GM13976 (cell line): Measurements from ENCODE around the gene SEPTIN8.
A peak's percentile ranks its signal among the peaks of the same experiment; 100 is the strongest.

Experiments
- DNase-seq: peaks from one replicate; pipeline ENCODE4 v3.0.0; 2012; ENCODE audit warnings: low spot score
- CTCF ChIP-seq: IDR thresholded peaks from 2 replicates; pipeline ENCODE4 v1.5.1; 2012; ENCODE audit warnings: borderline replicate concordance, mild to moderate bottlenecking; ENCODE audit not compliant: insufficient read depth; ENCODE audit errors: extremely low read depth, missing control alignments, control extremely low read depth
- in situ Hi-C: fragments of 300-500 bp; cut with MboI; formaldehyde crosslinking; loops from one replicate; pipeline ENCODE4 v1.12.0; 2022; ENCODE audit warnings: low sequenced_read_pairs, mixed read lengths, inconsistent platforms; ENCODE audit not compliant: unreplicated experiment

SEPTIN8 gene

DNA sequence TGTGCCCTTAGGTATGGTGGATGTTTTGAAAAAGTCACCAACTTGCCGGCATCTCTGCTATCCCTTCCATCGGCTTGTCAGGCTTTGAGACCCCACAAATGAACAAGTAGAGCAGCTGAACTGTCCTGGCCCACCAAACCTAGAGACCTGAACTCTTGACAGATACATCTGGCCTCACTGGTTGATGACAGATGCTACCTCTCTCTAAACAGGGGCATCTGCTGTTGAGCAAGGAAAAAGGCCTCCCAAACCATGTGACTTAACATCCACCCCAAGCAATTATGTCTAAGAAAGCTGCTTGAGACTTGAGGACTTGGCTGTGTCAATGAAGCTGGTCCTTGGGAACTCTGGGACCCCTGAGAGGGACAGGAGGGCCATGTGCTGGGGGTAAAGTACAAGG lies 27.5 kb downstream of the SEPTIN8 start:
- in situ Hi-C loops, result no loop called here
- TF ChIP-seq CTCF, result no peak
- DNase-seq, result peak; percentile 13

DNA sequence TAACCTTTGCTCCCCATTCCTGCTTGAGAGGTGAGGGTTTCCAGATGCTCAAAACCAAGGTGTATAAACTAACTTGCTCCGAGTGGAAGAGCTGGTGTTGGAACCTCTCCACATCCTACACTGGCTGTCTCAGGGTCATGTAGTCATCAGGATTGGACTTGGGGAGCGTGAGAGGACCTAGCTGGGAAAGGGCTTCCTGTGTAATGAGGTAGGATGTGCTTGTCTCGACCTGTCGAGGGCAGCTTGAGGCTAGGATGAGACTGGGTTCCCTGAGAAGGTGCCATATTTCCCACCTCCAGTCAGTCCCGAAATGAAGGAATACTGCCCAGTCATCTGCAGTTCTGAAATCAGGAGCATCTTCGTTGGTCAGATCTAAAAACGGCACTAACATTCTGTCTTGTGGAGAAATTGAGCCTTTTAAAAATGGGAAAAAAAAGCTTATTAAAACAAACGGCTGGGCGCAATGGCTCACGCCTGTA lies 28.5 kb downstream of the SEPTIN8 start:
- in situ Hi-C loops, result no loop called here
- no peak for TF ChIP-seq CTCF

GRCh38 chr5:132747616-132748440 lies 29.2 kb downstream of the SEPTIN8 start:
- in situ Hi-C loops, result no loop called here
- TF ChIP-seq CTCF, result no peak
- peak; percentile 50 for DNase-seq

More for the DNA sequence above, 28.5 kb downstream of the SEPTIN8 start:
- peak; percentile 5 for DNase-seq

DNA sequence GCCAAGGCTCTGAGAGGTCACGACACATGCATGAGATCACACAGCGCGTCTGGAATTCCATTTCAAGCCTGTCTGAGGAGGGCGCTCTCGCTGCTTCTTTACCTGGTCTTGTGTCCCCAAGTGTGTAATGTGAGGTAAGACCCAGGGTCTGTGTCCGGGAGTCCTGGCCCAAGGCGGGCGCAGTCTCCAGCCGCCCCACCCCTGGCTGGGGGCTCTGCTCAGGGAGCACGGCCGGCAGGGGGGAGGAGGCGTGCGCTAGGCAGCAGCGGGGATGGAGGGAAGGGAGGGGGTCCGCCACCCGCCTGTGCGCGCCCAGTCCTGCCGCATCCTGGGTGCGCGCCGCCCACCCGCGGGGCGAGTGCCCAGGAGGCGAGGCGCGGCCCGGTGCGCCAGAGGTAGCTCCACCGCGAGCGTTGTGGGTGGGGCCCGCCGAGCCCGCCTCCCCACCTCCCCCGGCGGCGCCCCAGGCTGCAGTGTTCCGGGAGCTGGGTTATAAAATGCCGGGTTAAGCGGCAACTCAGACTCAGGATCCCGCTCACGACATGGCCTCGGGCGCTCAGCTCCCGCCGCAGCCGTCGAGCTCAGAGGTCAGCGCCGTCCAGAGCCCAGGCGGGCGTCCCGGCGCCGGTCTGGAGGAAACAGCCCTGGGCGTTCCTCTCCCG lies 30.0 kb downstream of the SEPTIN8 start, which contains the start of gene CCNI2:
Gene CCNI2 (plus strand): TSS at position 473 of the 662 bp plus-strand sequence. CDS start 70 bp downstream, at position 543.
- in situ Hi-C loops, result no loop called here
- peak; percentile 38 for TF ChIP-seq CTCF
- peak; percentile 77 for DNase-seq

- in situ Hi-C loops, result no loop called here
- no peak for DNase-seq
- no peak for TF ChIP-seq CTCF
Observed at GRCh38 chr5:132746592-132746953, 30.5 kb downstream of the SEPTIN8 start.

DNA sequence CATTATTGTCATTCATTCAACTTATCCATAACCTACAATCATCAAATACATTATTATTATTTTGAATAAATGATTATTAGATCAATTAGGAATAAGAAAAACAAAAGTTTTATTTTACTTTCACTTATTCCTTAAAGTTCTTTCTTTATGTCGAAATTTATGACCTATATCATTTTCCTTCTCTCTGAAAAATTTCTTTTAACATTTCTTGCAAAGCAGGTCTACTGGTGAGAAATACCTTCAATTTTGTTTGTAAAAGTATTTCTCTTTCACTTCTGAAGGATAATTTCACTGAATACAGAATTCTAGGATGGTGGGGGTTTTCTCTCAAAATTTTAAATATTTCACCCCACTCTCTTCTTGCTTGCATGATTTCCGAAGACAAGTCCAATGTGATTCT lies 32.4 kb downstream of the SEPTIN8 start:
- in situ Hi-C loops, result no loop called here
- TF ChIP-seq CTCF, result no peak
- no peak for DNase-seq
